ENCODE measurements around the gene NDUFA8.

The NDUFA8 gene

GRCh38 chr9:122102156-122102555 lies 57.4 kb downstream of the NDUFA8 start:
- DNase-seq (ENCODE audit: low read depth in 2 of 2, low spot score in 1 of 2) = no peak

GRCh38 chr9:122100756-122101155 lies 58.8 kb downstream of the NDUFA8 start:
- DNase-seq (ENCODE audit: low read depth in 2 of 2, low spot score in 1 of 2) = no peak

- DNase-seq (ENCODE audit: low read depth in 2 of 2, low spot score in 1 of 2) = peak; percentile 50 to 62
Observed at GRCh38 chr9:122099271-122099869, 60.2 kb downstream of the NDUFA8 start.

GRCh38 chr9:122097679-122098315 lies 61.8 kb downstream of the NDUFA8 start:
- no peak for DNase-seq (ENCODE audit: low read depth in 2 of 2, low spot score in 1 of 2)

GRCh38 chr9:122096620-122097415 lies 62.8 kb downstream of the NDUFA8 start:
- no peak for DNase-seq (ENCODE audit: low read depth in 2 of 2, low spot score in 1 of 2)

- peak in 1 of 2 donors; percentile 19 for DNase-seq (ENCODE audit: low read depth in 2 of 2, low spot score in 1 of 2)
Observed at GRCh38 chr9:122095010-122095767, 64.4 kb downstream of the NDUFA8 start.

All from stimulated activated CD8-positive, alpha-beta memory T cell treated with anti-CD3 and anti-CD28 coated beads, Interleukin-4, amount 100 ng/mL, for 4 hours (primary cell).